ENCODE data around the gene COQ6.

DNA sequence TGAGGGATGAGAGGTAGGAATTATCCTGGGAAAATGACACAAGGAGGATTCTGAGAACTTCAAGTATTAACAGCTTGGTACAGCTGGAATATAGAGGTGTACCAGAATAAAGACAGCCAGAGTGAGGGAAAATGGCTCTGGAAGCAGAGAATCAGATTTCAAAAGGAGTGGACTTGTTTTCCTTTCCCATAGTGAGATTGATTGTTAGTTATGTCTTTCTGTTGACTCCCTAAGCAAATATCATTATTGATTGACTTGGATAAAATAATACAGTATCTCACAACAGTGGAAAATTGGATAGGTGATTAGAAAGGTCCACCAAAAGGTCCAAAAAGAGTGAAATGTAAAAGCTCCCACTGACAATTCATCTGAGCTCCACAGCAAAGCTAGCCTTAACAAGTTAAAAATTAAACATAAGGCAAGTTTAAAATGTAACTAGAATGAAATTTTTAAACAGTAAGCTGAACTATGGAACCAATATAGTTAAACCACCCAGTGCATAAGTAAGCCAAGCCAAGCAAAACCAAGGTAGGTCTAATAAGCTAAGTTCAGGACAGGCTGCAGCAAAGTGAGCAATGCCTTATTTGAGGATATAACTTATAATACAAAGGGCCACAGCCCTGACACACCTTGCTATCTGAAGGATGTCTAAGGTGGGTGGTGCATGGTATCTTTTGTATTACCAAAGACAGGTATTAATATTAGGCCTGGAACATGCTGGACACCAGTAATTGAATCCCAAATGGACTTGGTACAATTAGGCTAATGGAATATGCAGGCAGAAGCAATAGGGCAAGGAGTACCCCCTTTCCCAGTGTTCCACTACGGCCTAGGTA is 47.2 kb downstream of the COQ6 start:
- TF ChIP-seq, protein P1, sequence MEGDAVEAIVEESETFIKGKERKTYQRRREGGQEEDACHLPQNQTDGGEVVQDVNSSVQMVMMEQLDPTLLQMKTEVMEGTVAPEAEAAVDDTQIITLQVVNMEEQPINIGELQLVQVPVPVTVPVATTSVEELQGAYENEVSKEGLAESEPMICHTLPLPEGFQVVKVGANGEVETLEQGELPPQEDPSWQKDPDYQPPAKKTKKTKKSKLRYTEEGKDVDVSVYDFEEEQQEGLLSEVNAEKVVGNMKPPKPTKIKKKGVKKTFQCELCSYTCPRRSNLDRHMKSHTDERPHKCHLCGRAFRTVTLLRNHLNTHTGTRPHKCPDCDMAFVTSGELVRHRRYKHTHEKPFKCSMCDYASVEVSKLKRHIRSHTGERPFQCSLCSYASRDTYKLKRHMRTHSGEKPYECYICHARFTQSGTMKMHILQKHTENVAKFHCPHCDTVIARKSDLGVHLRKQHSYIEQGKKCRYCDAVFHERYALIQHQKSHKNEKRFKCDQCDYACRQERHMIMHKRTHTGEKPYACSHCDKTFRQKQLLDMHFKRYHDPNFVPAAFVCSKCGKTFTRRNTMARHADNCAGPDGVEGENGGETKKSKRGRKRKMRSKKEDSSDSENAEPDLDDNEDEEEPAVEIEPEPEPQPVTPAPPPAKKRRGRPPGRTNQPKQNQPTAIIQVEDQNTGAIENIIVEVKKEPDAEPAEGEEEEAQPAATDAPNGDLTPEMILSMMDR (IDR thresholded peaks at IDR 0.05; ENCODE audit: poor library complexity, severe bottlenecking): no peak
- no peak for TF ChIP-seq SMC3 (conservative IDR thresholded peaks at IDR 0.05; ENCODE audit: poor library complexity)
- TF ChIP-seq MXI1 (conservative IDR thresholded peaks at IDR 0.05; ENCODE audit: poor library complexity, severe bottlenecking): no peak
- no peak for TF ChIP-seq EZH2 (IDR thresholded peaks at IDR 0.05; ENCODE audit: borderline replicate concordance, insufficient read depth, low read length, poor library complexity, severe bottlenecking)
- no peak for TF ChIP-seq POLR2AphosphoS5 (IDR thresholded peaks at IDR 0.05)
- TF ChIP-seq RAD21 (conservative IDR thresholded peaks at IDR 0.05): no peak

Measured in neural cell (in vitro differentiated cells).